ENCODE results near the gene TBX4.
"Not testable (repeated sequence)": the region's sequence is repeated elsewhere in the genome, so short reads cannot be mapped to it uniquely, and the experiment has no call there.

TBX4 gene

GRCh38 chr17:61507383-61508066, 55.3 kb downstream of the TBX4 start:
- TF ChIP-seq CTCF (IDR thresholded peaks at IDR 0.05; ENCODE audit: unreplicated experiment in 3 of 3): no peak
- H3K27me3 Mint-ChIP-seq (ENCODE audit: low read depth): peaks cover 11% of the 10 kb centered on the region
- peaks cover 19% of the 10 kb centered on the region for H3K4me1 Mint-ChIP-seq
- H3K27ac Mint-ChIP-seq: no peak overlapping the region
- H3K9me3 Mint-ChIP-seq: peaks cover 5% of the 10 kb centered on the region
- no peak overlapping the region for H3K4me3 Mint-ChIP-seq
- H3K36me3 Mint-ChIP-seq (ENCODE audit: low read depth): no peaks in the 10 kb centered on the region

GRCh38 chr17:61508912-61509311, 56.7 kb downstream of the TBX4 start:
- Mint-ChIP-seq H3K36me3 (ENCODE audit: low read depth) (no peaks in the 10 kb centered on the region), H3K27me3 (ENCODE audit: low read depth) (peaks cover 11% of the 10 kb centered on the region), H3K4me3 (no peak overlapping the region), H3K27ac (no peak overlapping the region), H3K9me3 (peaks cover 5% of the 10 kb centered on the region), H3K4me1 (peaks cover 19% of the 10 kb centered on the region)
- TF ChIP-seq CTCF (IDR thresholded peaks at IDR 0.05; ENCODE audit: unreplicated experiment in 3 of 3): no peak

- H3K27ac Mint-ChIP-seq: not testable (repeated sequence)
These were observed 57.2 kb downstream of the TBX4 start for GRCh38 chr17:61509454-61509853.

GRCh38 chr17:61510237-61510636, 58.0 kb downstream of the TBX4 start:
- H3K27me3 Mint-ChIP-seq (ENCODE audit: low read depth): peaks cover 7% of the 10 kb centered on the region
- no peaks in the 10 kb centered on the region for H3K36me3 Mint-ChIP-seq (ENCODE audit: low read depth)
- H3K27ac Mint-ChIP-seq: no peak overlapping the region
- peaks cover 10% of the 10 kb centered on the region for H3K4me1 Mint-ChIP-seq
- TF ChIP-seq CTCF (IDR thresholded peaks at IDR 0.05; ENCODE audit: unreplicated experiment in 3 of 3): no peak
- H3K9me3 Mint-ChIP-seq: no peaks in the 10 kb centered on the region
- H3K4me3 Mint-ChIP-seq: no peak overlapping the region

More at GRCh38 chr17:61509454-61509853, 57.2 kb downstream of the TBX4 start:
- not testable (repeated sequence) for H3K9me3 Mint-ChIP-seq; H3K36me3 Mint-ChIP-seq (ENCODE audit: low read depth); H3K4me3 Mint-ChIP-seq
- Mint-ChIP-seq H3K27me3 (ENCODE audit: low read depth) (peaks cover 11% of the 10 kb centered on the region), H3K4me1 (peaks cover 18% of the 10 kb centered on the region)

- Mint-ChIP-seq H3K4me1 (peaks cover 6% of the 10 kb centered on the region), H3K27ac (no peak overlapping the region), H3K4me3 (no peak overlapping the region), H3K36me3 (ENCODE audit: low read depth) (no peaks in the 10 kb centered on the region), H3K9me3 (no peaks in the 10 kb centered on the region), H3K27me3 (ENCODE audit: low read depth) (peaks cover 4% of the 10 kb centered on the region)
- TF ChIP-seq CTCF (IDR thresholded peaks at IDR 0.05; ENCODE audit: unreplicated experiment in 3 of 3): no peak
These were observed 58.8 kb downstream of the TBX4 start for GRCh38 chr17:61510991-61511390.

DNA sequence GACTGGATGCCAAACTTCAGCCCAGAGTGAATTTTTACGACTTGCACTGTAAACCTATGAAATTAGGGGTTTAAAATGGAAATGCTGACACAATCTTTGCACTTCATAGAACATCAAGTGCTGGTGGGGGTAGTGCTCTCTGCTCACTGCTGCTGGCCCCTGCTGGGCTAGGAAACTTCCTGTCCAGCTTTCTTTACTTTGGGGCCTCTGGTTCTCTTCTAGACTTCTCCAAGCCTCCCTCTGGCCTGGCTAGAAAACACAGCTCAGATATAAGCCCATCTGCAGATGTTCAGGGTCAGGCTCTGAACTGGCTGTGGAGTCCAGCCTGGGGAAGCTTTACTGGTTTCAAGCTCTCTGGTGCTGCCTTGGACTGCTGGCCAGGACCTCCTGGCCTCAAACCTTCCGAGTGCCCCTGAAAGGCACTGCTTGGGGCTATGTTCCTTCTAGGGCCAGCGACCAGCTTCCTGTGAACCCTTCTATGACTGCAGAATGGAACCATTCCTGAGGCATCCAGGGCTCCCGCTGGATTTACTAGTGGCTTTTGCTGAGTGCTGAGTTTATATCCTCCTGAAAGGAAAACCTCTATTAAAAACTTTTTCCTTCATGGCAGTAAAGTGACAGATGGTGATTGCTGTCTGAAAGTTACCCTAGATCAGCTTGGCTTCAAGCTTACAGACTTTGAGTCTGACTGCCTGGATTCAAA, 59.4 kb downstream of the TBX4 start:
- no peaks in the 10 kb centered on the region for H3K36me3 Mint-ChIP-seq (ENCODE audit: low read depth)

More for the DNA sequence above, 59.4 kb downstream of the TBX4 start:
- Mint-ChIP-seq H3K4me1 (peaks cover 5% of the 10 kb centered on the region), H3K27me3 (ENCODE audit: low read depth) (peaks cover 4% of the 10 kb centered on the region), H3K27ac (no peak overlapping the region), H3K9me3 (no peaks in the 10 kb centered on the region), H3K4me3 (no peak overlapping the region)
- no peak for TF ChIP-seq CTCF (IDR thresholded peaks at IDR 0.05; ENCODE audit: unreplicated experiment in 3 of 3)

Measured in nephron (organoid).